Peyer's patch (tissue), 4 donors: ENCODE results near the gene SLC35B1. TPM values are rescaled to one million over a fixed set of nuclear protein-coding genes. Genes with fewer than 3 reads are reported as not detected.

Experiments used
- DNase-seq, 3 donors: peaks; one replicate each; pipeline ENCODE4 v3.0.0-alpha.2; 2017 to 2019
- H3K27ac ChIP-seq, 4 donors: fragments of 200-600 bp; sonication (generic); one replicate each; pipeline ENCODE4 v1.5.1; 2016 to 2019
- H3K27me3 ChIP-seq, 2 donors: fragments of 200-600 bp; sonication (generic); one replicate each; pipeline ENCODE4 v1.5.1; 2019
- H3K36me3 ChIP-seq, 3 donors: fragments of 200-600 bp; sonication (generic); one replicate each; pipeline ENCODE4 v1.5.1; 2016 to 2019
- H3K4me1 ChIP-seq, 4 donors: fragments of 200-600 bp; sonication (generic); one replicate each; pipeline ENCODE4 v1.5.1; 2016 to 2019
- H3K4me3 ChIP-seq, 4 donors: fragments of 200-600 bp; sonication (generic); 1 replicate in 3 of 4; 2 replicates in 1 of 4; pipeline ENCODE4 v1.5.1; 2016 to 2019; ENCODE audit warnings: mild to moderate bottlenecking in 1 of 4
- H3K9me3 ChIP-seq, 4 donors: fragments of 200-600 bp; sonication (generic); one replicate each; pipeline ENCODE4 v1.5.1; 2016 to 2019; ENCODE audit warnings: mild to moderate bottlenecking in 1 of 4
- CTCF ChIP-seq, 6 experiments: fragments of 450-650 bp in 4 of 6; fragments of 200-600 bp in 2 of 6; sonication (generic) in 1 of 6; IDR thresholded peaks; one replicate each; pipeline ENCODE4 v1.5.1; 2017 to 2019; ENCODE audit warnings: antibody characterized with exemption in 6 of 6, mild to moderate bottlenecking in 3 of 6, moderate library complexity in 1 of 6
- POLR2A ChIP-seq, 2 donors: fragments of 450-650 bp; IDR thresholded peaks; one replicate each; pipeline ENCODE4 v1.5.1; 2017; ENCODE audit warnings: antibody characterized with exemption in 2 of 2, mild to moderate bottlenecking in 2 of 2, moderate library complexity in 2 of 2
- total RNA-seq, 4 donors: library from RNA; depleted of rRNA; stranded (reverse); fragments of >200 nt; gene quantifications; one replicate each; pipeline ENCODE4 v1.1.0, GENCODE V29; 2016

The SLC35B1 gene
- total RNA-seq, 4 donors from 2014 or later: 42.1 to 115 (median 78.2) TPM

DNA sequence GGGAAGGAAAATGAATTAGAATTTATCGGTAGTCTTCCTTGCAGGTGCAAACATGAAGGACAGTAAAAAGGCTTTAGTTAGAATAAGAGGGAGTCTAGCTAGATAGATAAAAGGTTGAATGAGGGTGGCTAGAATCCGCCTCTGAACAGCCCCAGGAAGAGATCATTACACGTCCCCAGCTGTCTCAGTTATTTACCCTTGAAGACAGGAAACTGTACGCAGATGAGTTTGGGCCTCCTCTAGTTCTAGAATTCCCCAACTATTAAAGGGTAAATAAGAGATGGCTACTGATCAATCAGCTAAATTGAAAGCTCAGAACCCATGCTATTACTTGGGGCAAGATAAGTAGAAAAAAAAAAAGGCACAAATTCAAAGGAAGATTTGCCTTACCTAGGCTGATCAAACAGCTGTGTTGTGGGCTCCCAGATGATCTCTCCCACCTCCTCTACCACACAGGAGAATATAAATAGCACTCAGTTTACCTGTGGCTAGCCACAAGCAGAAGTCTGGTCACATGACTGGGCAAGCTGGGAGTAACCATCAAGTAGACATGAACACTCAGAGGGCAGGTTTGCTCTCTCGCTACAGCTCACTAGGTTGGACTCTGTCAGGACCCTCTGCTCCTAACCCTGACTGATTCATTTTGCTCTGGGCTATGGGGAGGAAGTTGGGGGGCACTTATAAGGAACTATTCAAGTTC lies 39.2 kb upstream of the SLC35B1 start:
- Histone ChIP-seq H3K4me3 (peak overlapping the region in 2 of 4 donors; percentile 15 to 30), H3K9me3 (no peaks in the 10 kb centered on the region), H3K27me3 (no peaks in the 10 kb centered on the region), H3K27ac (peak overlapping the region; percentile 64 to 87 (median 74)), H3K4me1 (peaks cover 0 to 49% (median 34%) of the 10 kb centered on the region in 4 donors), H3K36me3 (no peaks in the 10 kb centered on the region)
- no peak for TF ChIP-seq CTCF (IDR thresholded peaks at IDR 0.05)
- TF ChIP-seq POLR2A (IDR thresholded peaks at IDR 0.05): no peak
- peak in 2 of 3 donors; percentile 83 to 88 for DNase-seq

DNA sequence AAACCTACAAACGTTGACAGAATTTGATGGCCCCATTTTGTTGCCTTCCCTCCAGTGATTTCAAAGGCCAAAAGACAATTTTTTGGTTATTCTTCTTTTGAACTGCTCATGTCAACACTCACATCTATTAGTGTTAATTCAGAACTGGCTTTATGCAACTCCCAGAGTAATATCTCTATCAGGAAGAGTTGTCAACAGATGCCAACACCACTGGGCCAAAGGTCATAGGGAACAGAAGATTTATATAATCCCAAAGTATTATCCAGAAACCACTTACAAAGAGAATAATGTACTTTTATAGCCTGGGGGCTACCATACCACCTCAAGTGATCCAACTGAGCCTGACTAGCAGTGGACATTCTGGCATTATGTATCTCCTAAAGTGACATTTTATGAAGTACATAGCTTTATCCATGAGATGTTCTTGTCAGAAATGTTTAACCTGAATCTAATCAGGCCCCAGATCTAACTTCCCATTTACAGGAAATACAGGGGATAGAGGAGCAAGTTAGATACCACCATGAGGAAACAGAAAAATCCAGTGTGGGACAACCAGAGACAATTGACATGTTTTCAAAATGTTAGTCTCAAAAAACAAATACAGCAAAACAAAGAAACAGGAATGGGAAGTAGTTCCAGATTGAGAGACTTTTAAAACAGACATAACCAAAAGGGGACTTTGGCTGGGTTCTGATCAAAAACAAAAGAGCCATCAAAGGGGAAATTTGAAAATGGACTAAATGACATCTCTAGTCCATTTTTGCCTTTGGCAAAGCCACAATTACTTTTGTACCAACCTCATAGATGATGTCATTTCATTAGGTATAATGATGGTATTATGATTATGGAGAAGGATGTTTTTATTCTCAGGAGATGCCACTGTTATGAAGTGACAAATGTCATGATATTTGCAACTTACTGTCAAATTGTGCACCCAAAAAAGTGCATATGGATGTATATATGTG lies 37.7 kb upstream of the SLC35B1 start:
- Histone ChIP-seq H3K36me3 (no peaks in the 10 kb centered on the region), H3K4me3 (no peak overlapping the region), H3K4me1 (peaks cover 0 to 64% (median 44%) of the 10 kb centered on the region in 4 donors), H3K27ac (peak overlapping the region; percentile 25 to 87 (median 68)), H3K9me3 (no peaks in the 10 kb centered on the region), H3K27me3 (no peaks in the 10 kb centered on the region)
- no peak for DNase-seq
- TF ChIP-seq CTCF (IDR thresholded peaks at IDR 0.05) (no peak), POLR2A (IDR thresholded peaks at IDR 0.05) (no peak)

- peaks cover 0 to 67% (median 45%) of the 10 kb centered on the region in 4 donors for H3K4me1 ChIP-seq
- DNase-seq: no peak
- H3K27me3 ChIP-seq: no peaks in the 10 kb centered on the region
- no peak for TF ChIP-seq CTCF (IDR thresholded peaks at IDR 0.05)
- TF ChIP-seq POLR2A (IDR thresholded peaks at IDR 0.05): no peak
- peak overlapping the region; percentile 76 to 87 (median 82) for H3K27ac ChIP-seq
- no peak overlapping the region for H3K4me3 ChIP-seq
- no peaks in the 10 kb centered on the region for H3K9me3 ChIP-seq
- no peaks in the 10 kb centered on the region for H3K36me3 ChIP-seq
Measured at GRCh38 chr17:49742166-49742638, 34.4 kb upstream of the SLC35B1 start.

- H3K4me3 ChIP-seq: no peak overlapping the region
- no peaks in the 10 kb centered on the region for H3K9me3 ChIP-seq
- H3K27ac ChIP-seq: peak overlapping the region; percentile 76 to 87 (median 82)
- TF ChIP-seq CTCF (IDR thresholded peaks at IDR 0.05) (no peak), POLR2A (IDR thresholded peaks at IDR 0.05) (no peak)
- DNase-seq: no peak
- H3K36me3 ChIP-seq: no peaks in the 10 kb centered on the region
- H3K27me3 ChIP-seq: no peaks in the 10 kb centered on the region
- H3K4me1 ChIP-seq: peaks cover 0 to 62% (median 44%) of the 10 kb centered on the region in 4 donors
Measured at GRCh38 chr17:49741692-49742076, 33.9 kb upstream of the SLC35B1 start.

DNA sequence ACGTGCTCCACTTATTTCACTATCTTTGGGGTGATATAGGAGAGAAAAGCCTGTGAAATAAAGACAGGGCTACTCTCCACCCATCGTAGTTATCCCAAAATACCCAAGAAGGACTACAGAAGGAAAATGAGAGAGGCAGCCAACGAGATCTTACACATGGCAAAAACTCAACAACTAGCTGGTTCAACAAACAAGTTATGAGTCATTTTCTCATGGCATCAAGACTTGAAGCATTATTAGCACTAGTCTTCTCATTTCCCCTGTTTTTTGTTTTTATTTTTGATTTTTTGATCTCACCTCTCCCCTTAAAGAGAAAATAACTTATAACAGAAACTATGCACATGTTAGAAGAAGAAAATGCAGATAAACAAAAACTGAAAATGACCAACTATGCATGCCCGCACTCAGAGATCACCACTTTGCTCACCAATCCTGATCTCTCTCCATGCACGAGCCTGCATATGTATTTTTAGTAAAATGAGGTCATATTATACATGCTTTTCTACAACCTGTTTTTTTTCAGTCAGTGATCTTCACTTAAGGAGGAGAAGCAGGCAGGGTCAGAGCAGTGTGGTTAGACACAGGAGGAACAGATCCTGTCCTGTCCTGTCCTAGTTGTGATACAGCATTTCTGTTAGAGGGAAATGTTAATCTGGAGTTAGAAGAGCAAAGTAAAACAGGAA lies 33.4 kb upstream of the SLC35B1 start:
- H3K4me1 ChIP-seq: peaks cover 0 to 62% (median 44%) of the 10 kb centered on the region in 4 donors
- H3K9me3 ChIP-seq: no peaks in the 10 kb centered on the region
- H3K4me3 ChIP-seq: peak overlapping the region in 3 of 4 donors; percentile 1 to 22 (median 1)

More for the DNA sequence above, 33.4 kb upstream of the SLC35B1 start:
- peak overlapping the region; percentile 76 to 87 (median 82) for H3K27ac ChIP-seq
- TF ChIP-seq POLR2A (IDR thresholded peaks at IDR 0.05): no peak
- TF ChIP-seq CTCF (IDR thresholded peaks at IDR 0.05): no peak
- no peak for DNase-seq
- no peaks in the 10 kb centered on the region for H3K36me3 ChIP-seq
- H3K27me3 ChIP-seq: no peaks in the 10 kb centered on the region
